GM18498 (cell line): Measurements from ENCODE around the gene PRRG3.
"Not testable (repeated sequence)": the region's sequence is repeated elsewhere in the genome, so short reads cannot be mapped to it uniquely, and the experiment has no call there.

Source experiments
- ATAC-seq: cut with Tn5 transposase; IDR thresholded peaks from one replicate; pipeline ENCODE4 v1.9.1; 2021; ENCODE audit warnings: mild to moderate bottlenecking, moderate library complexity; ENCODE audit not compliant: unreplicated experiment

Gene PRRG3

GRCh38 chrX:151694661-151695582 lies at the start of gene PRRG3:
PRRG3 (plus strand) TSS chrX:151695458; CDS start chrX:151698815, 3,357 bp downstream.
- no peak for ATAC-seq

- ATAC-seq: no peak
Observed at GRCh38 chrX:151675121-151675746, 20.0 kb upstream of the PRRG3 start.

GRCh38 chrX:151676196-151676595 lies 19.1 kb upstream of the PRRG3 start:
- ATAC-seq: no peak

GRCh38 chrX:151679798-151680402 lies 15.4 kb upstream of the PRRG3 start:
- no peak for ATAC-seq

GRCh38 chrX:151680805-151681204 lies 14.5 kb upstream of the PRRG3 start:
- peak; percentile 85 for ATAC-seq

GRCh38 chrX:151687635-151688034 lies 7.6 kb upstream of the PRRG3 start:
- ATAC-seq: no peak

- ATAC-seq: no peak
Observed at GRCh38 chrX:151688695-151689094, 6.6 kb upstream of the PRRG3 start.

- no peak for ATAC-seq
Observed at GRCh38 chrX:151692825-151693224, 2.4 kb upstream of the PRRG3 start.

- no peak for ATAC-seq
Observed at GRCh38 chrX:151694121-151694520, 1.1 kb upstream of the PRRG3 start.

- no peak for ATAC-seq
Observed at GRCh38 chrX:151695583-151696340, 504 bp downstream of the PRRG3 start.

- ATAC-seq: not testable (repeated sequence)
Observed at GRCh38 chrX:151697082-151697481, 1.8 kb downstream of the PRRG3 start.

- no peak for ATAC-seq
Observed at GRCh38 chrX:151697522-151697921, 2.3 kb downstream of the PRRG3 start.

GRCh38 chrX:151698485-151698884 lies 3.2 kb downstream of the PRRG3 start:
- no peak for ATAC-seq

GRCh38 chrX:151699746-151700145 lies 4.5 kb downstream of the PRRG3 start:
- ATAC-seq: no peak

- ATAC-seq: no peak
Observed at GRCh38 chrX:151700581-151700980, 5.3 kb downstream of the PRRG3 start.

GRCh38 chrX:151701071-151701470 lies 5.8 kb downstream of the PRRG3 start:
- ATAC-seq: no peak

GRCh38 chrX:151701531-151701930 lies 6.3 kb downstream of the PRRG3 start:
- no peak for ATAC-seq

- no peak for ATAC-seq
Observed at GRCh38 chrX:151702026-151702714, 6.9 kb downstream of the PRRG3 start.

- ATAC-seq: no peak
Observed at GRCh38 chrX:151702741-151703340, 7.6 kb downstream of the PRRG3 start.

- no peak for ATAC-seq
Observed at GRCh38 chrX:151703487-151703886, 8.2 kb downstream of the PRRG3 start.
